K562 (cell line): ENCODE measurements around the gene RASSF3. TPM values are rescaled to one million over a fixed set of nuclear protein-coding genes. Genes with fewer than 3 reads are reported as not detected.
A peak's percentile ranks its signal among the peaks of the same experiment; 100 is the strongest.

Experiments used
- ADNP ChIP-seq: fragments of 200-800 bp; sonication (Bioruptor generic); IDR thresholded peaks from 2 replicates; pipeline ENCODE4 v1.6.1; 2016; ENCODE audit warnings: missing genetic modification characterization, missing compliant biosample characterization
- BCL6 ChIP-seq: fragments of 250-450 bp; sonication (Bioruptor Pico); IDR thresholded peaks from 2 replicates; pipeline ENCODE4 v1.4.0; 2020
- BRCA1 ChIP-seq, 2 experiments: fragments of 450-650 bp in 1 of 2; sonication (generic) in 1 of 2; formaldehyde crosslinking in 1 of 2; IDR thresholded peaks; 2 replicates each; pipeline versions ENCODE4 v1.5.0 to v1.6.1; 2017 to 2020; ENCODE audit warnings: mild to moderate bottlenecking in 1 of 2, missing genetic modification reagents in 1 of 2
- KLF6 ChIP-seq: fragments of 250-450 bp; sonication (Bioruptor Pico); IDR thresholded peaks from 2 replicates; pipeline ENCODE4 v1.4.0; 2020; ENCODE audit warnings: mild to moderate bottlenecking, moderate library complexity, borderline replicate concordance
- SLC30A9 ChIP-seq: fragments of 250-450 bp; sonication (Bioruptor Pico); IDR thresholded peaks from 2 replicates; pipeline ENCODE4 v1.8.0; 2022; ENCODE audit warnings: mild to moderate bottlenecking, moderate library complexity
- TAF15 ChIP-seq: fragments of 200-400 bp; formaldehyde crosslinking; IDR thresholded peaks from 2 replicates; pipeline ENCODE4 v1.6.1; 2017; ENCODE audit warnings: mild to moderate bottlenecking, low read depth, low read length, moderate library complexity
- TBP ChIP-seq: optimal IDR thresholded peaks from 2 replicates; pipeline ENCODE3; 2011; ENCODE audit warnings: low read depth, low read length, improper control_type of control experiment
- TCF7 ChIP-seq: sonication (generic); IDR thresholded peaks from 2 replicates; pipeline ENCODE4 v1.6.1; 2016; ENCODE audit warnings: antibody characterized with exemption, borderline replicate concordance
- XRCC3 ChIP-seq: fragments of 450-650 bp; IDR thresholded peaks from 2 replicates; pipeline ENCODE4 v1.6.1; 2017; ENCODE audit warnings: mild to moderate bottlenecking, moderate library complexity
- ZNF778 ChIP-seq: fragments of 450-650 bp; formaldehyde crosslinking; IDR thresholded peaks from 2 replicates; pipeline ENCODE4 v1.4.0; 2020; ENCODE audit warnings: mild to moderate bottlenecking, moderate library complexity
- polyA plus RNA-seq, 8 experiments: library from polyadenylated mRNA; depleted of rRNA in 4 of 8; stranded (reverse) in 5 of 8; unstranded in 3 of 8; fragments of >200 nt; fragmentation: Nextera tagmentation in 2 of 8; fragmentation: Illumina TruSeq in 1 of 8; extraction: Ambion mirVana in 2 of 8; extraction: Trizol in 1 of 8; gene quantifications; 2 replicates each; pipeline versions ENCODE4 v1.2.1 to v1.2.3, GENCODE V29; 2011 to 2014; ENCODE audit warnings: inconsistent platforms in 1 of 8, missing spikeins in 1 of 8
- total RNA-seq, 7 experiments: library from RNA; depleted of rRNA in 6 of 7; stranded (reverse); fragments of >200 nt in 6 of 7; fragmentation: Illumina TruSeq in 2 of 7; extraction: Trizol in 2 of 7; gene quantifications; 2 replicates each; pipeline versions ENCODE4 v1.2.1 to v1.2.3, GENCODE V29; 2011 to 2021; ENCODE audit warnings: low replicate concordance in 1 of 7
- TF ChIP-seq, protein P1 (sequence below), 2 experiments: fragments of 150-350 bp in 1 of 2; IDR thresholded peaks; 2 replicates each; pipeline ENCODE4 v1.6.1; 2012 to 2016; ENCODE audit warnings: low read depth in 2 of 2, low read length in 2 of 2, mild to moderate bottlenecking in 1 of 2, moderate library complexity in 1 of 2
- TF ChIP-seq, protein P2 (sequence below): fragments of 200-800 bp; sonication (Bioruptor generic); IDR thresholded peaks from 2 replicates; pipeline ENCODE4 v1.6.1; 2017; ENCODE audit warnings: missing genetic modification characterization, missing compliant biosample characterization
- TF ChIP-seq, protein P3 (sequence below): sonication (generic); formaldehyde crosslinking; IDR thresholded peaks from 2 replicates; pipeline ENCODE4 v1.8.1; 2022; ENCODE audit warnings: missing genetic modification reagents
- TF ChIP-seq, protein P4 (sequence below), 2 experiments: fragments of 450-650 bp in 1 of 2; sonication (generic) in 1 of 2; formaldehyde crosslinking in 1 of 2; IDR thresholded peaks in 1 of 2; conservative IDR thresholded peaks in 1 of 2; 2 replicates each; pipeline versions ENCODE4 v1.6.1 to v1.8.1; 2016 to 2023; ENCODE audit warnings: mild to moderate bottlenecking in 2 of 2, moderate library complexity in 2 of 2, inconsistent platforms in 1 of 2, missing genetic modification reagents in 1 of 2
- TF ChIP-seq, protein P5 (sequence below), 2 experiments: fragments of 450-650 bp; IDR thresholded peaks; 2 replicates each; pipeline ENCODE4 v1.6.1; 2018; ENCODE audit warnings: mild to moderate bottlenecking in 2 of 2, low read depth in 1 of 2; ENCODE audit not compliant: partially characterized antibody in 2 of 2

RASSF3 gene
- total and polyA plus RNA-seq, 9 of the 15 experiments (the other 6 are each of a cell fraction or from before 2014, with no cell fraction given) = 3.7 to 39.2 (median 20.2) TPM

DNA sequence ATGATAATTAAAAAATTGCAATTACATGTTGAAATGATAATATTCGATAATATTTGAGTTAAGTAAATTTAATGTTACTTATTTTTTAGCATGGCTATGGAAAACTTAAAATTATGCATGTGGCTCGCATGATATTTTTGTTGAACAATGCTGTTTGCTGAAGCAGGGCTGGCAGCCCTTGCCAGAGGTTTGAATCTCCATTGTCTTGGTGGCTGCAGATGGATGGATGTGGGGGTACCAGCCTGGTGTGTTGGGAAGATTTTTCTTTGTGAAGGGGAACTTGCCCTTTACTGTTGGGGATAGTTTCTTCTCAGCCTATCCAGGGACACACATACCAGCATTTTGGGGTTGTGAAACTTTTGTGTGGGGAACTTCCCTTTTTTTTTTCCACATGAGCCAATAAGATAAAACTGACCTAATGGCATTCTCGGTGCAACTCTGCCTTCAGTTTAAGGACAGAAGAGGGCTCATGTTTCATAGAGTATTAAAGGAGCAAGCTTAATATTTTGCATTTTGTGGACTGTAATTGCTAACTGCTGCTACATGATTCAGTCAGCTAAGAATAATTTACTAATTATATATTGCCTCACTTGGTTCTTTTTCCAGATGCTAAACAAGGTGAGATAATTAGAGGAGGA lies 8.8 kb downstream of the RASSF3 start (continued):
- TF ChIP-seq, protein P1, sequence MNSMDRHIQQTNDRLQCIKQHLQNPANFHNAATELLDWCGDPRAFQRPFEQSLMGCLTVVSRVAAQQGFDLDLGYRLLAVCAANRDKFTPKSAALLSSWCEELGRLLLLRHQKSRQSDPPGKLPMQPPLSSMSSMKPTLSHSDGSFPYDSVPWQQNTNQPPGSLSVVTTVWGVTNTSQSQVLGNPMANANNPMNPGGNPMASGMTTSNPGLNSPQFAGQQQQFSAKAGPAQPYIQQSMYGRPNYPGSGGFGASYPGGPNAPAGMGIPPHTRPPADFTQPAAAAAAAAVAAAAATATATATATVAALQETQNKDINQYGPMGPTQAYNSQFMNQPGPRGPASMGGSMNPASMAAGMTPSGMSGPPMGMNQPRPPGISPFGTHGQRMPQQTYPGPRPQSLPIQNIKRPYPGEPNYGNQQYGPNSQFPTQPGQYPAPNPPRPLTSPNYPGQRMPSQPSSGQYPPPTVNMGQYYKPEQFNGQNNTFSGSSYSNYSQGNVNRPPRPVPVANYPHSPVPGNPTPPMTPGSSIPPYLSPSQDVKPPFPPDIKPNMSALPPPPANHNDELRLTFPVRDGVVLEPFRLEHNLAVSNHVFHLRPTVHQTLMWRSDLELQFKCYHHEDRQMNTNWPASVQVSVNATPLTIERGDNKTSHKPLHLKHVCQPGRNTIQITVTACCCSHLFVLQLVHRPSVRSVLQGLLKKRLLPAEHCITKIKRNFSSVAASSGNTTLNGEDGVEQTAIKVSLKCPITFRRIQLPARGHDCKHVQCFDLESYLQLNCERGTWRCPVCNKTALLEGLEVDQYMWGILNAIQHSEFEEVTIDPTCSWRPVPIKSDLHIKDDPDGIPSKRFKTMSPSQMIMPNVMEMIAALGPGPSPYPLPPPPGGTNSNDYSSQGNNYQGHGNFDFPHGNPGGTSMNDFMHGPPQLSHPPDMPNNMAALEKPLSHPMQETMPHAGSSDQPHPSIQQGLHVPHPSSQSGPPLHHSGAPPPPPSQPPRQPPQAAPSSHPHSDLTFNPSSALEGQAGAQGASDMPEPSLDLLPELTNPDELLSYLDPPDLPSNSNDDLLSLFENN (IDR thresholded peaks at IDR 0.05; ENCODE audit: low read depth in 2 of 2, low read length in 2 of 2) = 0 out of 4 replicates have a peak, but pooled peaks of 1 of the 2 experiments have one; percentile 15
- TF ChIP-seq TCF7 (no peak), BRCA1 (IDR thresholded peaks at IDR 0.05) (no peak), BRCA1 (CRISPR knock-in tag; IDR thresholded peaks at IDR 0.05) (no peak), ZNF778 (CRISPR knock-in tag) (no peak), TAF15 (no peak), SLC30A9 (no peak), XRCC3 (no peak), TBP (no peak), ADNP (tag) (no peak), BCL6 (no peak), KLF6 (CRISPR knock-in tag) (no peak)
- TF ChIP-seq, protein P2, sequence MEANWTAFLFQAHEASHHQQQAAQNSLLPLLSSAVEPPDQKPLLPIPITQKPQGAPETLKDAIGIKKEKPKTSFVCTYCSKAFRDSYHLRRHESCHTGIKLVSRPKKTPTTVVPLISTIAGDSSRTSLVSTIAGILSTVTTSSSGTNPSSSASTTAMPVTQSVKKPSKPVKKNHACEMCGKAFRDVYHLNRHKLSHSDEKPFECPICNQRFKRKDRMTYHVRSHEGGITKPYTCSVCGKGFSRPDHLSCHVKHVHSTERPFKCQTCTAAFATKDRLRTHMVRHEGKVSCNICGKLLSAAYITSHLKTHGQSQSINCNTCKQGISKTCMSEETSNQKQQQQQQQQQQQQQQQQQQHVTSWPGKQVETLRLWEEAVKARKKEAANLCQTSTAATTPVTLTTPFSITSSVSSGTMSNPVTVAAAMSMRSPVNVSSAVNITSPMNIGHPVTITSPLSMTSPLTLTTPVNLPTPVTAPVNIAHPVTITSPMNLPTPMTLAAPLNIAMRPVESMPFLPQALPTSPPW = peak; percentile 42; the same call in 1 of the 2 replicates
- TF ChIP-seq, protein P3, sequence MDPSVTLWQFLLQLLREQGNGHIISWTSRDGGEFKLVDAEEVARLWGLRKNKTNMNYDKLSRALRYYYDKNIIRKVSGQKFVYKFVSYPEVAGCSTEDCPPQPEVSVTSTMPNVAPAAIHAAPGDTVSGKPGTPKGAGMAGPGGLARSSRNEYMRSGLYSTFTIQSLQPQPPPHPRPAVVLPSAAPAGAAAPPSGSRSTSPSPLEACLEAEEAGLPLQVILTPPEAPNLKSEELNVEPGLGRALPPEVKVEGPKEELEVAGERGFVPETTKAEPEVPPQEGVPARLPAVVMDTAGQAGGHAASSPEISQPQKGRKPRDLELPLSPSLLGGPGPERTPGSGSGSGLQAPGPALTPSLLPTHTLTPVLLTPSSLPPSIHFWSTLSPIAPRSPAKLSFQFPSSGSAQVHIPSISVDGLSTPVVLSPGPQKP = no peak
- TF ChIP-seq, protein P4, sequence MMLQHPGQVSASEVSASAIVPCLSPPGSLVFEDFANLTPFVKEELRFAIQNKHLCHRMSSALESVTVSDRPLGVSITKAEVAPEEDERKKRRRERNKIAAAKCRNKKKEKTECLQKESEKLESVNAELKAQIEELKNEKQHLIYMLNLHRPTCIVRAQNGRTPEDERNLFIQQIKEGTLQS (IDR thresholded peaks at IDR 0.05) = no peak
- TF ChIP-seq, protein P4 (CRISPR knock-in tag; conservative IDR thresholded peaks at IDR 0.05) = no peak
- TF ChIP-seq, protein P5, sequence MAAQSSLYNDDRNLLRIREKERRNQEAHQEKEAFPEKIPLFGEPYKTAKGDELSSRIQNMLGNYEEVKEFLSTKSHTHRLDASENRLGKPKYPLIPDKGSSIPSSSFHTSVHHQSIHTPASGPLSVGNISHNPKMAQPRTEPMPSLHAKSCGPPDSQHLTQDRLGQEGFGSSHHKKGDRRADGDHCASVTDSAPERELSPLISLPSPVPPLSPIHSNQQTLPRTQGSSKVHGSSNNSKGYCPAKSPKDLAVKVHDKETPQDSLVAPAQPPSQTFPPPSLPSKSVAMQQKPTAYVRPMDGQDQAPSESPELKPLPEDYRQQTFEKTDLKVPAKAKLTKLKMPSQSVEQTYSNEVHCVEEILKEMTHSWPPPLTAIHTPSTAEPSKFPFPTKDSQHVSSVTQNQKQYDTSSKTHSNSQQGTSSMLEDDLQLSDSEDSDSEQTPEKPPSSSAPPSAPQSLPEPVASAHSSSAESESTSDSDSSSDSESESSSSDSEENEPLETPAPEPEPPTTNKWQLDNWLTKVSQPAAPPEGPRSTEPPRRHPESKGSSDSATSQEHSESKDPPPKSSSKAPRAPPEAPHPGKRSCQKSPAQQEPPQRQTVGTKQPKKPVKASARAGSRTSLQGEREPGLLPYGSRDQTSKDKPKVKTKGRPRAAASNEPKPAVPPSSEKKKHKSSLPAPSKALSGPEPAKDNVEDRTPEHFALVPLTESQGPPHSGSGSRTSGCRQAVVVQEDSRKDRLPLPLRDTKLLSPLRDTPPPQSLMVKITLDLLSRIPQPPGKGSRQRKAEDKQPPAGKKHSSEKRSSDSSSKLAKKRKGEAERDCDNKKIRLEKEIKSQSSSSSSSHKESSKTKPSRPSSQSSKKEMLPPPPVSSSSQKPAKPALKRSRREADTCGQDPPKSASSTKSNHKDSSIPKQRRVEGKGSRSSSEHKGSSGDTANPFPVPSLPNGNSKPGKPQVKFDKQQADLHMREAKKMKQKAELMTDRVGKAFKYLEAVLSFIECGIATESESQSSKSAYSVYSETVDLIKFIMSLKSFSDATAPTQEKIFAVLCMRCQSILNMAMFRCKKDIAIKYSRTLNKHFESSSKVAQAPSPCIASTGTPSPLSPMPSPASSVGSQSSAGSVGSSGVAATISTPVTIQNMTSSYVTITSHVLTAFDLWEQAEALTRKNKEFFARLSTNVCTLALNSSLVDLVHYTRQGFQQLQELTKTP (IDR thresholded peaks at IDR 0.05; ENCODE audit: low read depth in 1 of 2, partially characterized antibody in 2 of 2) = peak in 1 of 2 experiments; percentile 63
